GM19438 (cell line): ENCODE measurements around the gene PIP4K2A.
A peak's percentile ranks its signal among the peaks of the same experiment; 100 is the strongest.
"Not testable (repeated sequence)": the region's sequence is repeated elsewhere in the genome, so short reads cannot be mapped to it uniquely, and the experiment has no call there.

Experiments
- ATAC-seq: cut with Tn5 transposase; IDR thresholded peaks from one replicate; pipeline ENCODE4 v1.9.1; 2021; ENCODE audit warnings: low read depth; ENCODE audit not compliant: unreplicated experiment

Gene PIP4K2A

DNA sequence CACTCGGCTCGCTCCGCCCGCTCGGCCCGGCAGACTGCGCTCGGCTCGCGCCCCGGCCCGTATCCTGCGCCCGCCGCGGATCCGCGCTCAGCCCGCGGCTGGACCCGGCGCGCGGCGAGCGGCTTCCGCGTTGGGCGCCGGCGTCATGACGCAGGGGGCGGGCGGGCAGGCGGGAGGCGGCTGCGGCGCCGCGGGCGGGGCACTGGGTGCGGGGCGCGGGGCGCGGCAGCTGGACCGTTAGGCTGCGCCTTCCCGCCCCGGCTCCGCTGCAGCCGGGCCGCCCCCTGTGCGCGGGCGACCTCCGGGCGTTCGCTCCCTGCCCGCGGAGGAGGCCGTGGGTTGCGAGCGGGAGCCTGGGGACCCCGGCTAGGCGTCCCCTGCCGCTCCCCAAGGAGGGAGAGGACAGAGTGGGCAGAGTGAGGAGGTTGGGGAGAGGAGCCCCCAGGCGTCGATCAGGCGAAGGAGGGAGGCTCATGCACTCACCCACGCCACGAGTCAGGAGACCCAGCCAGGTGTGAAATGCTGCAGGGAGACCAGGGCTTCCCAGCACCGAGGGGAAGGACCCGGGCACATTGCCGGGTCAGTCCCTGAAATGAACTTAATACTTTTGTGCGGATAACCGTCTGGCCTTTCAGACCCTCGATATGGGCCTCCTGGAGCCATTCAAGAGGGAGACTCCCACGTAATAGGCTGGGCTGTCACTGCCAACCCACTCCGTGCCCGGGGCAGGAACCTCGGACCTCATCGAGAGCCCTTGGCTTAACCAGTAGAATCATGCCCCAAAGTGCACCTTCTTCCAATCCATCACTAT lies at the start of gene PIP4K2A:
Gene PIP4K2A, minus strand, starts transcription at position 100 of the 811 bp plus-strand sequence. CDS start 252 bp downstream, outside the sequence.
- peak; percentile 66 for ATAC-seq

DNA sequence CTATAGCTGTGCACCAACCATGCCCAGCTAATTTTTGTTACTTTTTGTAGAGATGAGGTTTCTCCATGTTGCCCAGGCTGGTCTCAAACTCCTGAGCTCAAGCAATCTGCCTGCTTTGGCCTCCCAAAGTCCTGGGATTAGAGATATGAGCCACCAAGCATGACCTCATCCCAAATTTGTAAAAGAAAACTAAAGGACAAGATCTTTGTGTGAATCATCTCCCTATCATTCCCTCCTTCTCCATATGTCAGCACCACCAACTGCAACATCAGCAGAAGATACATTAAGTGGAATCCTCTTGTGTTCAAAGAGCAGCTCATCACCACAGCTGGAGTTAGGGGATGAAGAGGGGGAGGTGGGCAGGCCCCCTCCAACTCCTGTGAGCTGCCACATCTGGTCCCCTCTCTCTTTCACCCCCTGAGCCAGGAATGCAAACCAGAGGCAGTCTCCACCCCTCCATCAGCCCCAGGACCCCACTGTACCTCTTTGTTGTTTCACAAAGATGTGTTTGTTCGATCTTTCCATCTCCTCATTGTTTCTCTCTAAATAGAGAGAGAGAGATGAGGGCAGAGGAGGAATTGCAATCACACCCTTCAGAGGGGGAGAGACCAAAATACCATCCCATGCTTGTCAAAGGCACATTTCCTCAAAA lies 47.3 kb upstream of the PIP4K2A start:
- no peak for ATAC-seq

DNA sequence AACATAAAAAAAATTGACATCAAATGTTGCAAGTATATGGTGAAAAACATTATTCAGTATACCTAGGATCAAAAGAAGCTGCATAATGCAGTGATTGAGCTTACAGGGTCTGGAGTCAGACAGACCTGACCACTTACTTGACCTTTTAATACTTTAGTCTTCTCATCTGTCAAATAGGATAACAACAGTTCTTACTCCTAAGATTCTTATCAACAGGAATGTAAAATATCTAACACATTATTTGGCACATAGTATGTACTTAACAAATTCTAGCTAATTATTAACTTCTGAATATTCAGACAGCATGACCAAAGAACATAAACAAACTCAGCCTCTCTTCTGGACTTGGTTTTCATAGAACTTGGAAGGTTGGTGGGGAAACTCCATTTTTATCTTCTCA lies 45.6 kb upstream of the PIP4K2A start:
- ATAC-seq, result no peak

DNA sequence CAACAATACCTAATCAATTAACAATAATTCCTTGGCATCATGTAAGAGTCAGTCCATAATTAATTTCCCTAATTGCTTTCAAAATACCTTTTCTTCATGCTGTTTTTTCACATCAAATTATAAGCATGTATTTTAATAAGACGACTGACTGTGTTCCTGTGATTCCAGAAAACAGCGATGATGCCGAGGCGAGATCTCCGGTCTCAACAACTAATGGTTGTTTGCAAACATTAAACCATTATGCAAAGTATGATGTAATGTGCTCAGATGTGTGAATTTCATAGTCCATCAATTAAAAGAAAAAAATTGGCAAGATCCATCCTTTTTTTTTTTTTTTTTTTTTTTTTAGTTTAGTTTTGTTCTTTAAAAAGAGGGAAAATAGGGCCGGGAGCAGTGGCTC lies 44.5 kb upstream of the PIP4K2A start:
- no peak for ATAC-seq

DNA sequence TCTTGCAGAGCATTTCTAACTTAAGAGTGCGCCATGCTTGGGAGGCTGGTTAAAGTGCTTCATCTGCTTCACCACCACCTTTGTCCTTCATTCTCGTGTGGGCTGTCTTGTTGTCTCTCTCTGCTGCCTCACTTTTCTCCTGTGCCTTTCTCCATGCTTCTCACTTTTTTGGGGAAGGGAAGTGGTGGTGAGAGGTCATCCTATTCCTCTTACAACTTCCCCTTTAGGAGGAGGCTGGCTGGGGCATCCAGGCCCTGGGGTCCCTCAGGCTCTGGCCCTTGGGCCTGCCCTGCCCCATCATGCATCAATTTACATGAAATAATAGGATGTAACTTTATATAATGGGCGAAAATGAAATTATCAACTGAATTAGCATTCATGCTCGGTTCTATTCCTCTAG lies 39.9 kb upstream of the PIP4K2A start:
- no peak for ATAC-seq

DNA sequence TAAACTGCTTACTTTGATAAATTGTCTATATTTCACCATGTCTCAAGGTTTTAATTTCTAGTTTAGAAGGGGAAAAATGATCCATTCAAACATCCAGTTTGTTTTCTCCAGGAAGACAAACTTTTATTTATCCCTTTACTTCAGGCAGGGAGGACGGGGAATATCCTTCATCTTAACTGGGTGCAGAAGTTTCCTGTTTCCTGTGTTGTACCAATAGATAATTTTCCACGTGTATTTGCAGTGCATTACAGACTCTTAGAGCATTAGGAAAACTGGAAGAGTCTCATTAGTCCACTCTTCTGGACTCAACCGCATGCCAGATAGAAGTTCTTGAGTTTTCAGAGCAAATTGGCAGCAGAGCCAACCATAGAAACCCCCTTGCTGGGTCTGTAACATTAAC lies 39.4 kb upstream of the PIP4K2A start:
- no peak for ATAC-seq

DNA sequence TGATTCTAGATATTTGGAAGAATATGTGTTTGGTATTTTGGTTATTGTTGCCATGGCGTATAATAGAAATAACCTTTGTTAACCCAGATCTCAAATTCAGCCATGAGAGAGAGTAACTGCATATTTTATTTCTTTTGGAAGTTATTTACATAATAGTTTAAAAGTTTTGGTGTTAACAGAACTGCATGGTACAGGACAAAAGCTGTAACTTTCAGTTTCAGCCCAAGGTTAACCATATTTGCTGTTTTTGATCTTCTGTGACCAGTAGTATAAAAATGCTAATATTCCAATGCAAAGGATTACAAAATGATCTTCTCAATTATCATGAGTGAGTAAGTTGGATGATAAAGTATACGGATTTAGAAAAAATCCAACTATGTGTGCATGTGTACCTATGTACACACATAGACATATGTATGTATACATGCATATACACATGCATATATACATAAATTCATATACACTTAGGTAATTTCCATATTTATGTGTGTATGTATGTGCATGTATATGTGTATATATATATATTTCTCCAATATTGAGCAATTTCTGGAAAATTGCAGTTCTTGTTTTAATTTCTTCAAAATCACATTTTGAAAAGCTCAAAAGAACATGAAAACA lies 38.0 kb upstream of the PIP4K2A start:
- no peak for ATAC-seq

DNA sequence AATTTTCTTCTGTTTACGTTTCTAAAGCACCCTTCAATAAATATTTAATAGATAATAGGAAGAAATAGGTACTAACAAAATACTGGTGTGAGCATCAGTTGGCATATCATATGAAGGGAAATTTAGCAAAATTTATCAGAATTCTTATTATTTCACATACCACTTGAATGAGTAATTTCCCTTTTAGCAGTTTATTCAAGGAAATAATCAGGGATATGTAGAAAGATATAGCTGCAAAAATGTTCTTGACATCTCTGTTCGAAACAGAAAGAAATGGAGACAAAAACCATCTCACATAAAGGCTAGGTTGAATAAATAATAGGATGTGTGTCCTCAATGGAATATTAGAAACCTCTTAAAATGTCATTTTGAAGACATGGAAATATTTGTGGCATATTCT lies 35.8 kb upstream of the PIP4K2A start:
- no peak for ATAC-seq

DNA sequence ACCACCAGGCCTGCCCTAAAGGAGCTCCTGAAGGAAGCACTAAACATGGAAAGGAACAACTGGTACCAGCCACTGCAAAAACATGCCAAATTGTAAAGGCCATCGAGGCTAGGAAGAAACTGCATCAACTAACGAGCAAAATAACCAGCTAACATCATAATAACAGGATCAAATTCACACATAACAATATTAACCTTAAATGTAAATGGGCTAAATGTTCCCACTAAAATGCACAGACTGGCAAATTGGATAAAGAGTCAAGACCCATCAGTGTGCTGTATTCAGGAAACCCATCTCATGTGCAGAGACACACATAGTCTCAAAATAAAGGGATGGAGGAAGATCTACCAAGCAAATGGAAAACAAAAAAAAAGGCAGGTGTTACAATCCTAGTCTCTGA lies 30.5 kb upstream of the PIP4K2A start:
- not testable (repeated sequence) for ATAC-seq

DNA sequence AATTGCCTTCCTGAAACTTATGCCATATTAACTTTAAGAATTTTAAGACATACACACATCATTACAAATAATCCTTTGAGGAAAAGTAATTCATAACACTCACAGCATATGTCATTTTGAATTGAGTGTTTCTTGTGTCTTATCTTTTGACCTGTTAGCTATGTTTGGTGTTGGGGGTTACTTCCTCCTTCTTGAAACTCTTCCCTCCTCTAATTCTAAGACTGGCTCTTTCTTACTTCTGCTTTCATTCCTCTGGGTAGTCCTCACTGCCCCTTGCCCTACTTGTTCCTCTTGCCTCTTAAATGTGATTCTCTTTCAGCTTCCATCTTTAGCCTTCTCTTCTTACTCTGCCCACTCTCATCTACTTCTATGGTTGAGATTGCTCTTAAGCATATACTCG lies 28.3 kb upstream of the PIP4K2A start:
- ATAC-seq, result peak; percentile 87

DNA sequence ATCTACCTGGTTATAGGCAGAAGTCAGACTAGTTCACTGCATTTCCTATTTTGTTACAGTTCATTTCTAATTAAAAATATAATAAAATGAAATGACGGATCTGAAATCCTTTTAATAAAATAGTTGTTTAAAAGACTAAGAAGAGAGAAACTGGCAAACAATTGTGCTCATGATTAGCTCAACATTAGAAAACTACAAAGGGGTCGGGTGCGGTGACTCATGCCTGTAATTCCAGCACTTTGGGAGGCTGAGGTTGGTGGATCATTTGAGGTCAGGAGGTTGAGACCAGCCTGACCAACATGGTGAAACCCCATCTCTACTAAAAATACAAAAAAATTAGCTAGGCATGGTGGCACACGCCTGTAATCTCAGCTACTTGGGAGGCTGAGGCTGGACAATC lies 27.3 kb upstream of the PIP4K2A start:
- not testable (repeated sequence) for ATAC-seq

DNA sequence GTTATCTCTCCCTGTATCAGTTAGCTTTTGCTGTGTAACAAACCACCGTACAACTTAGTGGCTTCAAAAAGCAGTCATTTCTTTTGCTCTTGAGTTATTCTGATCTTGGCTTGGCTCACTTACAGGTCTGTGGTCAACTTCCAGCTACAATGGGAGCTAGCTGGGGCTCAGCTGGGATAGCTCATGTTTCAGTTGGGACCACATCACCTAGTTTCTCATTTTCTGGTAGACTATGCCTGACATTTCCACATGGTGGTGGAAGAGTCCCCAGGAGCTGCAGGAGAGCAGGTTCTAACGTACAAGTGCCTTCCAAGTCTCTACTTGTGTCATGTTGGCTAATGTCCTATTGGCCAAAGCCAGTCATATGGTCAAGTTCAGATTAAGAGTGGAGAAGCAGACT lies 25.8 kb upstream of the PIP4K2A start:
- ATAC-seq, result no peak

DNA sequence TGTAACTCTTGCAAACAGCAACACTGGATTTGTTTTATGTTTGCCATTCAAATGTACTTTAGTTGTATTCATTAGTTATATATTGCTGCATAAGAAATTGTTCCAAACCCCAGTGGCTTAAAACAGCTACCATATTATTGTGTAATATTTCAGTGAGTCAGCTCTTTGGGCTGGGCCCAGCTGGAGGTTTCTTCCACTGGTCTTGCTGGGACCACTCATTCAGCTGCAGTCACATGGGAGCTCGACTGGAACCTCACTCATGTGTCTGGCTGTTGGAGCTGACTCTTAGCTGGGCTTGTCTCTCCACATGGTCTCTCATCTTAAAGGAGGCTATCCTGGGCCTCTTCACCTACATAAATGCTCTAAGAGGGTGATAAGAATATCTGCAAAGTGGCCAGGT lies 23.2 kb upstream of the PIP4K2A start:
- no peak for ATAC-seq

DNA sequence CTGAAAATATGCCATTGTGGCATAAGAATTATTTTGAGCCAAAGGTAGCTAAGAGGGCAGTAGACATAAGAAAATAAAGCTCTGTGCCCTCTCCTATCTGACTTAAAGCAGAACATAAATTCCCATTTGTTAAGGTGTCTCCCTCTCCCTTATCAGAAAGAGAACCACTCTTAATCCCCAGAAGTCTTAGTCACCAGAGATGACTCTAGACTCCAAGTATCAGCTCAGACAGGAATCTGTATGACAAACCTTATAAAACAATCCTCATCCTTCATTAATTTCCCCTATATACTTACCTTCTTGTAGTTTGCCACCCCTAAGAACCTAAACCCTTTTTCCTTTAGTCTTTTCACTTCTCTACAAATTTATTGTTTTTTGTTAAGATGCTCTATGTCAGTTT lies 21.8 kb upstream of the PIP4K2A start:
- no peak for ATAC-seq

DNA sequence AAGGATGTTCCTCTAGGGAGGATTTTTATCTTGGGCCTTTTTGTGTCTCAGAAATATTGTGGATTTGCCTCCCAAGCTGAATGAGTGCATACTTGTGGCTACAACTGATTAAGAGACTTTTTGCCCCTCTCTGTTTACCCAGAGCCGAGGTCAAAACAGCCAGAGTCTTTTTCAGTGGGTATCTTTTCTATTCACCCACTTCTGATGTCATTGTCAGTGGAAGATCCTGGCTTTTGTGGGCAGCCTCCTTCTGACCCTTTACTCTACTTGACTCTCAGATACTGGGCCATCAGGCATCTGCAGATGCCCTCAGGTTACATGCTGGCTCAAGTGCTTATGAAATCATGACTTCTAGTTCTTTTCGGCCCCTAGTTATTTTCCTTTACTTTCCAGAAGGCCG lies 19.6 kb upstream of the PIP4K2A start:
- no peak for ATAC-seq

DNA sequence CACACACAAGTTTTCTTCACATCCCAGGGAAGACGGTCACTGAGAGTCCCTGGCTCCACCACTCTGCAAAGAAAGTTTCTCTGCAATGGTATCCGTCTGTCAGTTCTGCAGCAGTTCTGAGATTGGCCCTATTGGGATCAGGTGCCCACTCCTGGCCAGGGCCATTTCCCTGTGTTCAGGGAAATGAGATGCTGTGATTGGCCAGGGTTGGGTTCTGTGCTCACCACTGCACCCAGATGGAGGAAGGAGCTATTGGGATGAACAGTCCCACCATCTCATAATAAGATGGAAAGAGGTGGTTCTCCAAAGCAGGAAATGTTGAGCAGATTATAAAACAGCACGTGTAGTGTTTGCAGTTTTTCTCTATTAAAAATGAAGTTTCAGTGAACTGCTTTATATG lies 13.3 kb upstream of the PIP4K2A start:
- no peak for ATAC-seq

DNA sequence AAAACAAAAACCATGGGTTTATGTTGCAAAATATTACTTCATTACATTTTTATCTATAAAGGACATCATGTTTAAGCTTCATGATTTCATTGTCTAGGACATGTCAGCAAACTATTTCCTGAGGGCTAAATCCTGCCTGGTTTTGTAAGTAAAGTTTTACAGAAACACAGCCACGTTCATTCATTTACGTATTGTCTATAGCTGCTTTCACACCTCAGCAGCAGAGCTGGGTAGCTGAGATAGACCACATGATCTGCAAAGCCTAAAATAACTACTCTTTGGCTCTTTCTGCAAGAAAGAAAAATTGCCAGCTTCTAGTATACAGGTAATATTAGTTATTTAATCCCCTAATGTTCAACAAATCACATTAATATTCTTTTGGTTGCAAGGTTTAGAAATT lies 12.7 kb upstream of the PIP4K2A start:
- ATAC-seq, result no peak

DNA sequence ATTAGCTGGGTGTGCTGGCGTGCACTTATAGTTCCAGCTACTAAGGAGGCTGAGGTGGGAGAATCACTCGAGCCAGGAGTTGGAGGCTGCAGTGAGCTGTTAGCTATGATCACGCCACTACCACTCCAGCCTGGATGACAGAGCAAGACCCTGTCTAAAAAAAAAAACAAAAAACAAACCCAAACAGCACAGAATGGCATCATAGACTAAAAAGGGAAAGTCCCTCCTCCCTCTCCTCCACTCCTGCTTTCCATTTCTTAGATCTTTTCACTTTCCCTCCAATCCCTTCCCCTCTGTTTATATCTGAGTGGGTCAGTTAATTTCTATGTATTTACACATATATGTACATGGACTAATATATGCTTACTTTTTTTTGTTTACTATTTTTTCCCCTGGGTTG lies 10.4 kb upstream of the PIP4K2A start:
- no peak for ATAC-seq

DNA sequence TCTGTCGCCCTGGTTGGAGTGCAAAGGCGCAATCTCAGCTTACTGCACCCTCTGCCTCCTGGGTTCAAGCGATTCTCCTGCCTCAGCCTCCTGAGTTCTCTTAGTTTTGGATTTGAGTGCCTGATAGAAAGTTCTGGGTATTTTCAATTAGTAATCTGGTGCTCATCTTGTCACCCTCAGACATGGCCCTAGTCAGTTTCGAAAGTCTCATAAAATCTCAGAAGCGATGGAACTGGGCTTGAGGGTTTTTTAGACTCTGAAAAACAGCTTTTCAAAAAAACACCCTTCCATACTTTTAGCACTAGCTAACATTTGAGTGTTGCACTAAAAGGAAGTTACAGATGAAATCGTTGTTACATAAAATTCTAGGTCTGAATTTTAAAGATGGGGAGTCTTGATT lies 9.4 kb upstream of the PIP4K2A start:
- ATAC-seq, result peak; percentile 50

DNA sequence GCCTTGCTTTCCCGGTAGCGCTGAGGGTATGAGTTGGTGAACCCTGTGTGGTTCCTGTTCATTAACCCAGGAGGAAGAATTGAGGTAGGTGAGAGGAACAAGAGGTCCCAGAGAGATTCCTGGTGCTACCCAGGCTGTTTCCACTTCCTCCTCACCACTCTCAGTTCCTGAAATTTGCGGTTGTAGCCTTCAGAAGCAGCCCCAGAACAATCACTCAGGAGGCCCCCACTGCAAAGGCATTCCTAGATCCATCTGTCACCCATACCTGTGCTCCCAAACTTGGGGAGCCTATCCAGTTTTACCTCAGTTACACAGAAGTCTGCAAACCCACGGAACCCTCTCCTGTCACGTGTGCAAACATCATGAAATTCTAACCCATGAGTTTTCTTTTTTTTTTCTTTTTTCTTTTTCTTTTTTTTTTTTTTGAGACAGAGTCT lies 9.0 kb upstream of the PIP4K2A start:
- ATAC-seq, result peak; percentile 86

DNA sequence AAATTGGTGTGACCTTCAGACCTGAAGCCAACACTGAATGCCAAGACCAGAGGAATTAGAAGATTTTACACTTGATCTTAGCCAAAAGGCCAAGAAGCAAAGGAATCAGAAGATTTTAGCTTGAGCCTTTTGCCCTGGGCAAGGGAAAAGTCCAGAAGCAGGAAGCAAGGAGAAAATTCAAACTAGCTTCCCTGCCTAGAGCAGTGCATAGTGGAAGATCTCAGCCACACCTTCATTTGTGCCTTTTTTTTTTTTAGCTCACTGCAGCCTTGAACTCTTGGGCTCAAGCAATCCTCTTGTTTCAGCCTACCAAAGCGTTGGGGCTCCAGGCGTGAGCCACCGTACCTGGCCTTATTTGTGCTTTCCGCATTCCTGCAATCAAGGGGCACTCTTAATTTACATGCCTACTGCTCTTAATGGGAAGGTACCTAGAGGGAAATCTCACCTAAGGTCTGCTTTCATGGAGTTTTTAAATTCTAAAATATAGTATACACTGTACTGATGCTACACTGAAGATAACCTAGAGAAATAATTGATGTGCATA lies 8.3 kb upstream of the PIP4K2A start:
- ATAC-seq, result no peak
